Activated T-cell treated with anti-CD3 and anti-CD28 coated beads for 4 hours (primary cell): ENCODE results near the gene ZNF83.

ENCODE experiments used
- DNase-seq: peaks from one replicate; pipeline ENCODE4 v3.0.0-alpha.2; 2020

ZNF83 gene

GRCh38 chr19:52566588-52566987, 71.6 kb downstream of the ZNF83 start:
- no peak for DNase-seq

- no peak for DNase-seq
Observed at GRCh38 chr19:52566121-52566520, 72.0 kb downstream of the ZNF83 start.
